Measurements from ENCODE around the gene DUSP28.

- TF ChIP-seq POLR2AphosphoS5 (IDR thresholded peaks at IDR 0.05), result no peak
- no peak for TF ChIP-seq CTCF (IDR thresholded peaks at IDR 0.05)
- TF ChIP-seq POLR2A (IDR thresholded peaks at IDR 0.05), result no peak
- TF ChIP-seq EP300 (IDR thresholded peaks at IDR 0.05), result no peak
Measured at GRCh38 chr2:240579071-240579762, 19.1 kb downstream of the DUSP28 start.
